ENCODE results near the gene TROAP.
"Not testable (repeated sequence)": the region's sequence is repeated elsewhere in the genome, so short reads cannot be mapped to it uniquely, and the experiment has no call there.

The TROAP gene

GRCh38 chr12:49330032-49330619, 7.1 kb downstream of the TROAP start:
- H3K9me3 Mint-ChIP-seq: no peaks in the 10 kb centered on the region
- peaks cover 47% of the 10 kb centered on the region for H3K36me3 Mint-ChIP-seq
- peaks cover 36% of the 10 kb centered on the region for H3K27me3 Mint-ChIP-seq
- no peak for DNase-seq
- H3K4me3 Mint-ChIP-seq: no peak overlapping the region
- H3K4me1 Mint-ChIP-seq: peaks cover 16% of the 10 kb centered on the region
- no peak overlapping the region for H3K27ac Mint-ChIP-seq
- CTCF ChIA-PET: interaction anchor here (1.5 to 3.7 kb wide), 3 partner anchors 13 to 45 kb away, joined by 6 to 17 read pairs (median 6); no protein-coding TSS in a partner anchor

- Mint-ChIP-seq H3K36me3 (peaks cover 45% of the 10 kb centered on the region), H3K27ac (no peak overlapping the region)
- CTCF ChIA-PET: interaction anchor here (0.8 to 3.7 kb wide), 13 partner anchors 8 to 431 kb away, joined by 3 to 30 read pairs (median 8); partner anchors contain the start of genes DNAJC22, KCNH3, PRPH and TROAP
Observed at GRCh38 chr12:49330631-49331379, 7.8 kb downstream of the TROAP start.

GRCh38 chr12:49331380-49332222, 8.5 kb downstream of the TROAP start:
- H3K27ac Mint-ChIP-seq: no peak overlapping the region
- peaks cover 12% of the 10 kb centered on the region for H3K4me1 Mint-ChIP-seq
- H3K9me3 Mint-ChIP-seq: no peaks in the 10 kb centered on the region
- CTCF ChIA-PET: interaction anchor here (0.7 to 3.7 kb wide), 14 partner anchors 9 to 430 kb away, joined by 3 to 30 read pairs (median 8); partner anchors contain the start of genes DNAJC22, KCNH3, PRPH and TROAP
- no peak overlapping the region for H3K4me3 Mint-ChIP-seq
- no peak for DNase-seq
- peaks cover 38% of the 10 kb centered on the region for H3K36me3 Mint-ChIP-seq
- peaks cover 51% of the 10 kb centered on the region for H3K27me3 Mint-ChIP-seq

More at GRCh38 chr12:49330631-49331379, 7.8 kb downstream of the TROAP start:
- H3K27me3 Mint-ChIP-seq: peaks cover 43% of the 10 kb centered on the region
- no peaks in the 10 kb centered on the region for H3K9me3 Mint-ChIP-seq
- DNase-seq: no peak
- peaks cover 15% of the 10 kb centered on the region for H3K4me1 Mint-ChIP-seq
- no peak overlapping the region for H3K4me3 Mint-ChIP-seq

- no peak for DNase-seq
- H3K4me3 Mint-ChIP-seq: no peak overlapping the region
- H3K27ac Mint-ChIP-seq: no peak overlapping the region
- peaks cover 60% of the 10 kb centered on the region for H3K27me3 Mint-ChIP-seq
- peaks cover 18% of the 10 kb centered on the region for H3K4me1 Mint-ChIP-seq
- H3K36me3 Mint-ChIP-seq: peaks cover 31% of the 10 kb centered on the region
- CTCF ChIA-PET: interaction anchor here (1.2 to 3.7 kb wide), 12 partner anchors 10 to 430 kb away, joined by 3 to 30 read pairs (median 12); partner anchors contain the start of genes DNAJC22, KCNH3, PRPH and TROAP
- no peaks in the 10 kb centered on the region for H3K9me3 Mint-ChIP-seq
Observed at GRCh38 chr12:49332441-49332861, 9.4 kb downstream of the TROAP start.

GRCh38 chr12:49332891-49333371, 9.9 kb downstream of the TROAP start:
- Mint-ChIP-seq H3K27ac (no peak overlapping the region), H3K27me3 (peaks cover 64% of the 10 kb centered on the region), H3K36me3 (peaks cover 27% of the 10 kb centered on the region), H3K4me3 (no peak overlapping the region), H3K9me3 (no peaks in the 10 kb centered on the region), H3K4me1 (peaks cover 22% of the 10 kb centered on the region)
- CTCF ChIA-PET: interaction anchor here (2.1 to 3.3 kb wide), 4 partner anchors 9 to 44 kb away, joined by 15 to 30 read pairs (median 24); partner anchors contain the start of genes DNAJC22 and PRPH
- DNase-seq: no peak

GRCh38 chr12:49333778-49334177, 10.7 kb downstream of the TROAP start:
- H3K27ac Mint-ChIP-seq, DNase-seq, H3K4me3 Mint-ChIP-seq, H3K9me3 Mint-ChIP-seq: not testable (repeated sequence)
- CTCF ChIA-PET: interaction anchor here (3.1 to 3.3 kb wide), 3 partner anchors 8 to 38 kb away, joined by 20 to 30 read pairs (median 29); partner anchors contain the start of genes DNAJC22 and PRPH
- H3K4me1 Mint-ChIP-seq: peaks cover 23% of the 10 kb centered on the region
- H3K27me3 Mint-ChIP-seq: peaks cover 73% of the 10 kb centered on the region
- peaks cover 27% of the 10 kb centered on the region for H3K36me3 Mint-ChIP-seq

- Mint-ChIP-seq H3K27ac (no peak overlapping the region), H3K9me3 (no peaks in the 10 kb centered on the region), H3K36me3 (peaks cover 27% of the 10 kb centered on the region), H3K4me1 (peaks cover 23% of the 10 kb centered on the region), H3K27me3 (peaks cover 77% of the 10 kb centered on the region), H3K4me3 (no peak overlapping the region)
- no peak for DNase-seq
- CTCF ChIA-PET: interaction anchor here (3.2 to 4.8 kb wide), 3 partner anchors 13 to 38 kb away, joined by 20 to 29 read pairs (median 27); partner anchors contain the start of genes DNAJC22 and PRPH
Observed at GRCh38 chr12:49334226-49334625, 11.2 kb downstream of the TROAP start.

- peaks cover 82% of the 10 kb centered on the region for H3K27me3 Mint-ChIP-seq
- peaks cover 23% of the 10 kb centered on the region for H3K4me1 Mint-ChIP-seq
- H3K27ac Mint-ChIP-seq: peak overlapping the region; percentile 53
- CTCF ChIA-PET: interaction anchor here (1.0 to 4.8 kb wide), 4 partner anchors 13 to 246 kb away, joined by 3 to 27 read pairs (median 12); partner anchors contain the start of genes DNAJC22 and PRPH
- DNase-seq: no peak
- H3K36me3 Mint-ChIP-seq: peaks cover 22% of the 10 kb centered on the region
- H3K4me3 Mint-ChIP-seq: no peak overlapping the region
- H3K9me3 Mint-ChIP-seq: no peaks in the 10 kb centered on the region
Observed at GRCh38 chr12:49334681-49335080, 11.6 kb downstream of the TROAP start.

GRCh38 chr12:49335118-49335954, 12.3 kb downstream of the TROAP start:
- peaks cover 23% of the 10 kb centered on the region for H3K4me1 Mint-ChIP-seq
- H3K27ac Mint-ChIP-seq: no peak overlapping the region
- H3K27me3 Mint-ChIP-seq: peaks cover 88% of the 10 kb centered on the region
- peaks cover 17% of the 10 kb centered on the region for H3K36me3 Mint-ChIP-seq
- DNase-seq: no peak
- CTCF ChIA-PET: interaction anchor here (0.7 to 4.8 kb wide), 6 partner anchors 12 to 247 kb away, joined by 3 to 27 read pairs (median 3); partner anchors contain the start of genes DNAJC22, PRPH, SPATS2 and TROAP
- no peaks in the 10 kb centered on the region for H3K9me3 Mint-ChIP-seq
- no peak overlapping the region for H3K4me3 Mint-ChIP-seq

GRCh38 chr12:49335955-49336644, 13.0 kb downstream of the TROAP start:
- no peak overlapping the region for H3K4me3 Mint-ChIP-seq
- CTCF ChIA-PET: interaction anchor here (0.7 to 4.8 kb wide), 10 partner anchors 12 to 248 kb away, joined by 3 to 27 read pairs (median 3); partner anchors contain the start of genes DNAJC22, PRPH, SPATS2 and TROAP
- no peaks in the 10 kb centered on the region for H3K9me3 Mint-ChIP-seq
- no peak overlapping the region for H3K27ac Mint-ChIP-seq
- no peak for DNase-seq
- H3K4me1 Mint-ChIP-seq: peaks cover 23% of the 10 kb centered on the region
- H3K27me3 Mint-ChIP-seq: peaks cover 96% of the 10 kb centered on the region
- peaks cover 11% of the 10 kb centered on the region for H3K36me3 Mint-ChIP-seq

- Mint-ChIP-seq H3K9me3 (no peaks in the 10 kb centered on the region), H3K4me3 (peak within 1 kb of the TSS; percentile 55), H3K4me1 (peaks cover 23% of the 10 kb centered on the region), H3K27me3 (peaks cover 100% of the 10 kb centered on the region), H3K36me3 (peaks cover 4% of the 10 kb centered on the region), H3K27ac (no peak within 1 kb of the TSS)
- CTCF ChIA-PET: interaction anchor here (0.6 to 4.8 kb wide), 10 partner anchors 11 to 317 kb away, joined by 3 to 27 read pairs (median 4); partner anchors contain the start of genes DNAJC22, PRPH, SPATS2 and TROAP
- DNase-seq: peak; percentile 91
Observed at GRCh38 chr12:49336645-49337584, 13.9 kb downstream of the TROAP start, which contains the start of gene C1QL4. TSS of gene C1QL4 (minus strand) at chr12:49337188. CDS start at chr12:49336477, 711 bp downstream.
